Measurements from ENCODE around the gene ANLN. TPM values are rescaled to one million over a fixed set of nuclear protein-coding genes. Genes with fewer than 3 reads are reported as not detected.

The ANLN gene
- total and polyA plus RNA-seq, 2 donors from 2014 or later, result 0.17 to 1.2 TPM

DNA sequence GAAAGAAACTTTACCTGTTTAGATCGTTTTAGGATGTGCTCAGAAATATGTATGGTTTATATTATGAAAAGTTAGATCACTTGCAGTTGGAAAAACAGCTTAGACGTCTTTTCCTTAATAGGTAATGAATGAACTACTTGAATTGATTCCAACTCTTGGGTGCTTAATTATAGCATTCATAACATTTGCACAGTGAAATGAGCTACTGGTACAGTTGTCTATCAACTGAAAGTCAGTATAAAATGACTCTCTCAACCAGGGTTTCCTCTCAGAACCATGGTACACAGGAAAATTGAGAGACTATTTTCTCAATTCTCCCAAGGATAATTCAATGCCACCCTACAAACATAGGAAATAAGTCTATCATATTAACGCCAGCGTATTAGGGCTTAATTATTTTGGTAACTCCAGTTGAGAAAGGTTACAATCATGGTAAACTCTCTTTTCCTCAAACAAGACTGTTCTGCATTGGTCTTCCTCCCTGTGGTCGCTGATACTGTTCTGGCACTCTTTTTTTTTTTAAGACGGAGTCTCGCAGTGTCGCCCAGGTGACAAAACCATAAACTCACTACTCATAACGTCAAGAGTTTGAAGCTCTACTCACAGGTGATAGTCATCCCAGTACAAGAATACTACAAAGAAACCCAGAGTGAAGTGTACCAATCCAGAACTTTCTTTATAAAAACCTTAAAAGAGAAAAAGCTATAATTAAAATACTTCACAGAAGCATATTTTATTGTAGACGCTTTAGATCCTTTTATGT lies 2.0 kb downstream of the ANLN start:
- Histone ChIP-seq H3K9ac (ENCODE audit: low read length in 3 of 3) (peak overlapping the region in 1 of 3 donors; percentile 13), H3K27me3 (ENCODE audit: control insufficient read depth, insufficient read depth, low read length) (no peaks in the 10 kb centered on the region), H3K36me3 (ENCODE audit: control insufficient read depth in 2 of 3, insufficient read depth in 3 of 3, low read length in 3 of 3) (no peaks in the 10 kb centered on the region), H3K4me3 (ENCODE audit: low read length in 3 of 3) (peak overlapping the region in 1 of 3 donors; percentile 22), H3K27ac (ENCODE audit: low read depth in 2 of 2, low read length in 2 of 2) (no peak overlapping the region), H3K9me3 (ENCODE audit: control insufficient read depth in 2 of 3, insufficient read depth in 1 of 3, low read length in 3 of 3) (no peaks in the 10 kb centered on the region), H3K4me1 (ENCODE audit: control insufficient read depth in 2 of 3, insufficient read depth in 2 of 3, low read depth in 1 of 3, low read length in 3 of 3) (peaks cover 7 to 8% (median 8%) of the 10 kb centered on the region in 3 donors)
- intact Hi-C loops (cut with DNase I), result no loop called here
- DNase-seq (no peak), FAIRE-seq (no peak)
- TF ChIP-seq, protein P1, sequence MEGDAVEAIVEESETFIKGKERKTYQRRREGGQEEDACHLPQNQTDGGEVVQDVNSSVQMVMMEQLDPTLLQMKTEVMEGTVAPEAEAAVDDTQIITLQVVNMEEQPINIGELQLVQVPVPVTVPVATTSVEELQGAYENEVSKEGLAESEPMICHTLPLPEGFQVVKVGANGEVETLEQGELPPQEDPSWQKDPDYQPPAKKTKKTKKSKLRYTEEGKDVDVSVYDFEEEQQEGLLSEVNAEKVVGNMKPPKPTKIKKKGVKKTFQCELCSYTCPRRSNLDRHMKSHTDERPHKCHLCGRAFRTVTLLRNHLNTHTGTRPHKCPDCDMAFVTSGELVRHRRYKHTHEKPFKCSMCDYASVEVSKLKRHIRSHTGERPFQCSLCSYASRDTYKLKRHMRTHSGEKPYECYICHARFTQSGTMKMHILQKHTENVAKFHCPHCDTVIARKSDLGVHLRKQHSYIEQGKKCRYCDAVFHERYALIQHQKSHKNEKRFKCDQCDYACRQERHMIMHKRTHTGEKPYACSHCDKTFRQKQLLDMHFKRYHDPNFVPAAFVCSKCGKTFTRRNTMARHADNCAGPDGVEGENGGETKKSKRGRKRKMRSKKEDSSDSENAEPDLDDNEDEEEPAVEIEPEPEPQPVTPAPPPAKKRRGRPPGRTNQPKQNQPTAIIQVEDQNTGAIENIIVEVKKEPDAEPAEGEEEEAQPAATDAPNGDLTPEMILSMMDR (IDR thresholded peaks at IDR 0.05; ENCODE audit: borderline replicate concordance, extremely low read depth, insufficient read depth), result no peak

DNA sequence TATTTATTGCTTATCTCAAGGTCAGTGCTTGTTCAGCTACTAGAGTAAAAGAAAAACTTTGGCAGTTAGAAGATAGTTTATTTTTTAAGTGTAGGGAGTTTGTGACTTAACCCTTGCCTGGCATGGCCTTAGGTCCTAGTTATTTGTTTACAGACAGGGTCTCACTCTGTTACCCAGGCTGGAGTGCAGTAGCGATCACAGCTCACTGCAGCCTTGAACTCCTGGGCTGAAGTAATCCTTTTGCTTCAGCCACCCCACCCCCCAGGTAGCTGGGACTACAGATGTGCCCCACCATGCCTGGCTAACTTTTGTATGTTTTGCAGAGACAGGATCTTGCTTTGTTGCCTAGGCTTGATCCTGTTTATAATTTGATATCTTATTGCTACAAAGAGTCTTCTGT lies 4.2 kb downstream of the ANLN start:
- intact Hi-C loops (cut with DNase I), result no loop called here
- FAIRE-seq (no peak), DNase-seq (peak in 2 of 5 donors; percentile 27 to 44)
- no peak overlapping the region for H3K9ac ChIP-seq (ENCODE audit: low read length in 3 of 3)
- no peaks in the 10 kb centered on the region for H3K9me3 ChIP-seq (ENCODE audit: control insufficient read depth in 2 of 3, insufficient read depth in 1 of 3, low read length in 3 of 3)
- no peaks in the 10 kb centered on the region for H3K27me3 ChIP-seq (ENCODE audit: control insufficient read depth, insufficient read depth, low read length)
- H3K36me3 ChIP-seq (ENCODE audit: control insufficient read depth in 2 of 3, insufficient read depth in 3 of 3, low read length in 3 of 3), result no peaks in the 10 kb centered on the region
- H3K4me1 ChIP-seq (ENCODE audit: control insufficient read depth in 2 of 3, insufficient read depth in 2 of 3, low read depth in 1 of 3, low read length in 3 of 3), result peaks cover 7 to 8% (median 8%) of the 10 kb centered on the region in 3 donors
- no peak overlapping the region for H3K4me3 ChIP-seq (ENCODE audit: low read length in 3 of 3)
- TF ChIP-seq, protein P1 (IDR thresholded peaks at IDR 0.05; ENCODE audit: borderline replicate concordance, extremely low read depth, insufficient read depth), result no peak
- H3K27ac ChIP-seq (ENCODE audit: low read depth in 2 of 2, low read length in 2 of 2), result no peak overlapping the region

- intact Hi-C loops (cut with DNase I), result no loop called here
- TF ChIP-seq, protein P1 (IDR thresholded peaks at IDR 0.05; ENCODE audit: borderline replicate concordance, extremely low read depth, insufficient read depth), result no peak
- DNase-seq (no peak), FAIRE-seq (no peak)
- H3K27ac ChIP-seq (ENCODE audit: low read depth in 2 of 2, low read length in 2 of 2), result no peak overlapping the region
- no peaks in the 10 kb centered on the region for H3K36me3 ChIP-seq (ENCODE audit: control insufficient read depth in 2 of 3, insufficient read depth in 3 of 3, low read length in 3 of 3)
- peaks cover 3 to 7% (median 6%) of the 10 kb centered on the region in 3 donors for H3K4me1 ChIP-seq (ENCODE audit: control insufficient read depth in 2 of 3, insufficient read depth in 2 of 3, low read depth in 1 of 3, low read length in 3 of 3)
- no peaks in the 10 kb centered on the region for H3K9me3 ChIP-seq (ENCODE audit: control insufficient read depth in 2 of 3, insufficient read depth in 1 of 3, low read length in 3 of 3)
- no peak overlapping the region for H3K4me3 ChIP-seq (ENCODE audit: low read length in 3 of 3)
- H3K9ac ChIP-seq (ENCODE audit: low read length in 3 of 3), result no peak overlapping the region
- no peaks in the 10 kb centered on the region for H3K27me3 ChIP-seq (ENCODE audit: control insufficient read depth, insufficient read depth, low read length)
These were observed 5.7 kb downstream of the ANLN start for GRCh38 chr7:36395171-36395894.

Data from kidney (tissue), 14 donors.